GM12878 (cell line): ENCODE measurements around the gene AGXT. TPM values are rescaled to one million over a fixed set of nuclear protein-coding genes. Genes with fewer than 3 reads are reported as not detected.

ENCODE experiments used
- ATAC-seq: fragments of 200-7000 bp; cut with Tn5 transposase; 3 replicates; pipeline ENCODE4 v1.9.1; 2020; ENCODE audit warnings: mild to moderate bottlenecking, moderate library complexity
- BruUV-seq: library from RNA; stranded (reverse); fragments of 400-500 nt; replicated peaks from 2 replicates; lab custom pipeline; 2021; lab: Mats Ljungman, UMichigan
- CTCF ChIA-PET: fragments of 300-600 bp; sonication (Branson Sonifier 250); formaldehyde crosslinking; extraction: SDS; loops from one replicate; lab custom pipeline; 2021; ENCODE audit warnings: inconsistent platforms; lab: Yijun Ruan, JAX
- POLR2A ChIA-PET: fragments of 350-600 bp; formaldehyde crosslinking; extraction: SDS; loops from one replicate; lab custom pipeline; 2021; ENCODE audit warnings: inconsistent platforms; lab: Charles Lee
- RAD21 ChIA-PET: fragments of 300-600 bp; sonication (Branson Sonifier 250); formaldehyde crosslinking; loops from one replicate; lab custom pipeline; 2023; ENCODE audit warnings: antibody characterized with exemption; ENCODE audit not compliant: unreplicated experiment; lab: Charles Lee
- SMC1A ChIA-PET: fragments of 300-600 bp; sonication (Branson Sonifier 250); formaldehyde crosslinking; loops from one replicate; lab custom pipeline; 2023; ENCODE audit not compliant: unreplicated experiment, uncharacterized antibody; lab: Charles Lee
- DNase-seq: peaks from one replicate; pipeline ENCODE4 v3.0.0-alpha.2; 2011; ENCODE audit warnings: low read depth, low spot score
- FAIRE-seq: peaks from 3 replicates; lab custom pipeline; 2011; peaks lifted over from hg19 to GRCh38; lab: Jason Lieb, UNC
- H2AFZ ChIP-seq: 2 replicates; pipeline ENCODE4 v1.6.0; 2011; ENCODE audit warnings: low read depth, low read length, control low read depth; ENCODE audit not compliant: control insufficient read depth
- H3K27ac ChIP-seq: 2 replicates; pipeline ENCODE4 v1.5.1; 2011; ENCODE audit warnings: control low read depth; ENCODE audit not compliant: control insufficient read depth, insufficient read depth
- H3K27me3 ChIP-seq, 2 experiments: replicated peaks in 1 of 2; 2 replicates each; pipeline versions ENCODE4 v1.6.0 to v1.6.1; 2011; ENCODE audit warnings: low read length in 1 of 2; ENCODE audit not compliant: control insufficient read depth in 2 of 2, insufficient read depth in 2 of 2
- H3K36me3 ChIP-seq, 2 experiments: 2 replicates each; pipeline ENCODE4 v1.5.1; 2011; ENCODE audit warnings: low read length in 1 of 2; ENCODE audit not compliant: control insufficient read depth in 2 of 2, insufficient read depth in 2 of 2
- H3K4me1 ChIP-seq: 2 replicates; pipeline ENCODE4 v1.6.1; 2011; ENCODE audit warnings: mild to moderate bottlenecking, low read length, moderate library complexity, mixed read lengths; ENCODE audit not compliant: control insufficient read depth, insufficient read depth
- H3K4me2 ChIP-seq: 2 replicates; pipeline ENCODE4 v1.6.0; 2011; ENCODE audit warnings: control low read depth; ENCODE audit not compliant: control insufficient read depth, insufficient read depth
- H3K4me3 ChIP-seq: fragments of 200-600 bp; sonication (generic); 2 replicates; pipeline ENCODE4 v1.5.1; 2016
- H3K79me2 ChIP-seq: 2 replicates; pipeline ENCODE4 v1.6.0; 2011; ENCODE audit warnings: low read length; ENCODE audit not compliant: control insufficient read depth, insufficient read depth
- H3K9ac ChIP-seq: 2 replicates; pipeline ENCODE4 v1.8.0; 2011; ENCODE audit warnings: low read length, control low read depth, mixed read lengths; ENCODE audit not compliant: control insufficient read depth, insufficient read depth
- H3K9me3 ChIP-seq: replicated peaks from 3 replicates; pipeline ENCODE4 v1.5.1; 2011; ENCODE audit warnings: mild to moderate bottlenecking, low read length; ENCODE audit not compliant: control insufficient read depth, insufficient read depth
- H4K20me1 ChIP-seq: 2 replicates; pipeline ENCODE4 v1.6.0; 2011; ENCODE audit not compliant: control insufficient read depth, insufficient read depth
- ATF7 ChIP-seq: fragments of 450-650 bp; IDR thresholded peaks from 2 replicates; pipeline ENCODE4 v1.6.1; 2016; ENCODE audit warnings: low read depth, mild to moderate bottlenecking
- CHD1 ChIP-seq: IDR thresholded peaks from 2 replicates; pipeline ENCODE4 v1.6.1; 2012; ENCODE audit warnings: low read depth, low read length, improper control_type of control experiment
- EGR1 ChIP-seq, 2 experiments: IDR thresholded peaks; 1 replicate in 1 of 2; 2 replicates in 1 of 2; pipeline ENCODE4 v1.6.1; 2011 to 2012; ENCODE audit warnings: low read depth in 2 of 2, low read length in 2 of 2, borderline replicate concordance in 1 of 2, mild to moderate bottlenecking in 1 of 2, moderate library complexity in 1 of 2
- ESRRA ChIP-seq: IDR thresholded peaks from 2 replicates; pipeline ENCODE4 v1.6.1; 2012; ENCODE audit warnings: mild to moderate bottlenecking, low read length, improper control_type of control experiment
- FOXK2 ChIP-seq: fragments of 450-650 bp; IDR thresholded peaks from 2 replicates; pipeline ENCODE4 v1.6.1; 2017; ENCODE audit warnings: mild to moderate bottlenecking, moderate library complexity
- IKZF2 ChIP-seq, 2 experiments: fragments of 450-650 bp; IDR thresholded peaks; 2 replicates each; pipeline ENCODE4 v1.6.1; 2017; ENCODE audit warnings: mild to moderate bottlenecking in 2 of 2, moderate library complexity in 2 of 2
- MEF2B ChIP-seq: fragments of 450-650 bp; IDR thresholded peaks from 2 replicates; pipeline ENCODE4 v1.6.1; 2018; ENCODE audit warnings: mild to moderate bottlenecking, moderate library complexity; ENCODE audit not compliant: partially characterized antibody, poor library complexity, severe bottlenecking
- MXI1 ChIP-seq: fragments of 150-350 bp; IDR thresholded peaks from 2 replicates; pipeline ENCODE4 v1.6.1; 2011; ENCODE audit warnings: low read depth, mild to moderate bottlenecking, inconsistent platforms, low read length, improper control_type of control experiment
- NR2C2 ChIP-seq: IDR thresholded peaks from 2 replicates; pipeline ENCODE4 v1.6.1; 2011; ENCODE audit warnings: borderline replicate concordance, low read depth; ENCODE audit not compliant: control insufficient read depth, insufficient read length
- RELA ChIP-seq: fragments of 450-650 bp; IDR thresholded peaks from 2 replicates; pipeline ENCODE4 v1.8.0; 2014; ENCODE audit warnings: borderline replicate concordance; ENCODE audit not compliant: partially characterized antibody
- SMAD1 ChIP-seq: fragments of 450-650 bp; IDR thresholded peaks from 2 replicates; pipeline ENCODE4 v1.6.1; 2018; ENCODE audit warnings: mild to moderate bottlenecking, low read depth; ENCODE audit not compliant: partially characterized antibody
- SREBF1 ChIP-seq: IDR thresholded peaks from 2 replicates; pipeline ENCODE4 v1.6.1; 2012; ENCODE audit warnings: mild to moderate bottlenecking, low read length
- TARDBP ChIP-seq: IDR thresholded peaks from 2 replicates; pipeline ENCODE4 v1.6.1; 2016; ENCODE audit warnings: borderline replicate concordance
- ZBED1 ChIP-seq: IDR thresholded peaks from 2 replicates; pipeline ENCODE4 v1.6.1; 2016; ENCODE audit warnings: borderline replicate concordance
- ZNF217 ChIP-seq: fragments of 450-650 bp; IDR thresholded peaks from 2 replicates; pipeline ENCODE4 v1.6.1; 2017; ENCODE audit warnings: antibody characterized with exemption, mild to moderate bottlenecking
- WGBS: methylation state at CpG from one replicate; pipeline ENCODE4 v1.1.6; 2016; ENCODE audit warnings: low lambda C conversion rate; ENCODE audit not compliant: insufficient replicate concordance, insufficient coverage; ENCODE audit errors: missing lambda C conversion rate; 5-methylcytosine and 5-hydroxymethylcytosine counted together
- in situ Hi-C: fragments of 300-500 bp; cut with MboI; formaldehyde crosslinking; loops from 9 replicates; pipeline ENCODE4 v1.14.3; 2018; ENCODE audit warnings: mixed read lengths
- intact Hi-C: fragments of 100-400 bp; cut with micrococcal nuclease; formaldehyde crosslinking; loops from one replicate; pipeline ENCODE4 v1.14.2; 2022; ENCODE audit not compliant: unreplicated experiment
- polyA plus RNA-seq, 11 experiments: library from polyadenylated mRNA; depleted of rRNA in 4 of 11; unstranded in 6 of 11; stranded (reverse) in 5 of 11; fragments of >200 nt; fragmentation: Nextera tagmentation in 4 of 11; fragmentation: Illumina TruSeq in 1 of 11; extraction: Ambion mirVana in 4 of 11; extraction: Trizol in 1 of 11; gene quantifications; 1 replicate in 1 of 11; 2 replicates in 10 of 11; pipeline versions ENCODE4 v1.2.1 to v1.2.3, GENCODE V29; 2011 to 2016; ENCODE audit warnings: inconsistent platforms in 2 of 11, missing spikeins in 2 of 11, low read depth in 1 of 11
- total RNA-seq, 4 experiments: library from RNA; depleted of rRNA in 3 of 4; stranded (reverse); fragments of >200 nt in 3 of 4; fragmentation: Illumina TruSeq in 1 of 4; extraction: Trizol in 1 of 4; gene quantifications; 2 replicates each; pipeline versions ENCODE4 v1.2.1 to v1.2.3, GENCODE V29; 2013 to 2021
- TF ChIP-seq, protein P1 (sequence below): fragments of 450-650 bp; IDR thresholded peaks from 2 replicates; pipeline ENCODE4 v1.6.1; 2017; ENCODE audit warnings: borderline replicate concordance
- TF ChIP-seq, protein P2 (sequence below): fragments of 450-650 bp; IDR thresholded peaks from 2 replicates; pipeline ENCODE4 v1.6.1; 2017; ENCODE audit warnings: antibody characterized with exemption, mild to moderate bottlenecking, moderate library complexity

Gene AGXT
- total and polyA plus RNA-seq, 10 of the 15 experiments (the other 5 are each of a cell fraction or from before 2014, with no cell fraction given), result 0.18 TPM; not detected in 9

DNA sequence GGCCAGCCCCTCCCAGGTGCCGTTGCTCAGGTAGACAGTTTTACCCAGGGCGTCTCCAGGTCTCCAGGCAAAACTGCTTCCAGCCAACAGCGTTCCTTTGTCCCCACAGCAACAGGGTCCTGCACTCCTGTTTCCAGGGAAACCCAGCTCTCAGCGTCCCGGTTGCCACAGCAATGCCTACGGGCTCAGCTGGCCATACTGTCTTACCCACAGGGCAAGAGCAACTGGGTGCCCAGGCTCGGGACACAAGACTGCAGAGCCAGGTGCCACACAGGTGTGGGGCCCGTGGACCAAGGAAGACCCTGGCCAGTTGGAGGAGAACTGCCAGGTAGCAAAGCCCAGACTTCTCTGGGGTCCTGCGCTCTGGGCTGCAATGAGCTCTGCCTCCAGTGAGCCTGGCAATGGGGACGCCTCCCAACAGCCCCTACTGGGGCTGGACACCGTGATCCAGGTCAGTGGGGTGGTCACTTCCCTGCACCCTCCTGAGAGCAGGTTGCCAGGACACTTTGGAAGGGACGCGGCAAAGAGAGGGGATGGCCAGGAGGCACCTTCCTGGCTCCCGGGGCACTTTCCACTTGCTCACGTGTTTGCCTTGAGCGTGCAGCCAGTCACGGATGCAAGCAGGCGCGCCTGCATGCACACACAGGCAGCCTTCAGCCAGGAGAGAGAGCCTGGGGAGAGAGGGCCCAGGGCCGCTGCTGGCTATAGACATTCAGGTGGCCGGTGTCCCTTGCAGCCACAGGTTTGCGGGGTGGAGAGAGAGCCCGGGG is 37.7 kb downstream of the AGXT start, which contains the start of gene CROCC2:
TSS of gene CROCC2 (plus strand) at position 196 of the 770 bp plus-strand sequence. CDS start at position 374, 178 bp downstream.
- no peak for DNase-seq
- Histone ChIP-seq H3K4me2 (no peak within 1 kb of the TSS), H3K36me3 (no peaks in the 10 kb centered on the region), H3K27me3 (no peaks in the 10 kb centered on the region), H3K27ac (no peak within 1 kb of the TSS), H3K79me2 (no peaks in the 10 kb centered on the region), H3K9ac (no peak within 1 kb of the TSS), H4K20me1 (no peaks in the 10 kb centered on the region), H3K4me1 (no peaks in the 10 kb centered on the region), H2AFZ (no peak within 1 kb of the TSS), H3K9me3 (no peaks in the 10 kb centered on the region), H3K4me3 (no peak within 1 kb of the TSS)
- WGBS, result 46% methylated on average over 23 of the region's 23 CpGs
- ATAC-seq, result no peak
- BruUV-seq, result no TSS peak
- RAD21 ChIA-PET, result no interaction called here
- TF ChIP-seq RELA (no peak), SREBF1 (no peak), ZNF217 (no peak), FOXK2 (no peak), CHD1 (no peak), ESRRA (no peak), EGR1 (IDR thresholded peaks at IDR 0.05; ENCODE audit: borderline replicate concordance in 1 of 2, low read depth in 2 of 2, low read length in 2 of 2) (no peak), MEF2B (no peak), NR2C2 (no peak), IKZF2 (IDR thresholded peaks at IDR 0.05) (no peak), MXI1 (no peak), TARDBP (no peak), ATF7 (no peak), SMAD1 (no peak), ZBED1 (no peak)
- TF ChIP-seq, protein P1, sequence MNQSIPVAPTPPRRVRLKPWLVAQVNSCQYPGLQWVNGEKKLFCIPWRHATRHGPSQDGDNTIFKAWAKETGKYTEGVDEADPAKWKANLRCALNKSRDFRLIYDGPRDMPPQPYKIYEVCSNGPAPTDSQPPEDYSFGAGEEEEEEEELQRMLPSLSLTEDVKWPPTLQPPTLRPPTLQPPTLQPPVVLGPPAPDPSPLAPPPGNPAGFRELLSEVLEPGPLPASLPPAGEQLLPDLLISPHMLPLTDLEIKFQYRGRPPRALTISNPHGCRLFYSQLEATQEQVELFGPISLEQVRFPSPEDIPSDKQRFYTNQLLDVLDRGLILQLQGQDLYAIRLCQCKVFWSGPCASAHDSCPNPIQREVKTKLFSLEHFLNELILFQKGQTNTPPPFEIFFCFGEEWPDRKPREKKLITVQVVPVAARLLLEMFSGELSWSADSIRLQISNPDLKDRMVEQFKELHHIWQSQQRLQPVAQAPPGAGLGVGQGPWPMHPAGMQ, result no peak
- TF ChIP-seq, protein P2, sequence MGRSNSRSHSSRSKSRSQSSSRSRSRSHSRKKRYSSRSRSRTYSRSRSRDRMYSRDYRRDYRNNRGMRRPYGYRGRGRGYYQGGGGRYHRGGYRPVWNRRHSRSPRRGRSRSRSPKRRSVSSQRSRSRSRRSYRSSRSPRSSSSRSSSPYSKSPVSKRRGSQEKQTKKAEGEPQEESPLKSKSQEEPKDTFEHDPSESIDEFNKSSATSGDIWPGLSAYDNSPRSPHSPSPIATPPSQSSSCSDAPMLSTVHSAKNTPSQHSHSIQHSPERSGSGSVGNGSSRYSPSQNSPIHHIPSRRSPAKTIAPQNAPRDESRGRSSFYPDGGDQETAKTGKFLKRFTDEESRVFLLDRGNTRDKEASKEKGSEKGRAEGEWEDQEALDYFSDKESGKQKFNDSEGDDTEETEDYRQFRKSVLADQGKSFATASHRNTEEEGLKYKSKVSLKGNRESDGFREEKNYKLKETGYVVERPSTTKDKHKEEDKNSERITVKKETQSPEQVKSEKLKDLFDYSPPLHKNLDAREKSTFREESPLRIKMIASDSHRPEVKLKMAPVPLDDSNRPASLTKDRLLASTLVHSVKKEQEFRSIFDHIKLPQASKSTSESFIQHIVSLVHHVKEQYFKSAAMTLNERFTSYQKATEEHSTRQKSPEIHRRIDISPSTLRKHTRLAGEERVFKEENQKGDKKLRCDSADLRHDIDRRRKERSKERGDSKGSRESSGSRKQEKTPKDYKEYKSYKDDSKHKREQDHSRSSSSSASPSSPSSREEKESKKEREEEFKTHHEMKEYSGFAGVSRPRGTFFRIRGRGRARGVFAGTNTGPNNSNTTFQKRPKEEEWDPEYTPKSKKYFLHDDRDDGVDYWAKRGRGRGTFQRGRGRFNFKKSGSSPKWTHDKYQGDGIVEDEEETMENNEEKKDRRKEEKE, result no peak
- POLR2A ChIA-PET, result no interaction called here
- no peak for FAIRE-seq
- SMC1A ChIA-PET, result no interaction called here
- intact Hi-C loops (no loop called here), in situ Hi-C loops (no loop called here)
- CTCF ChIA-PET, result no interaction called here
